Measurements from ENCODE around the gene TMCC2. TPM values are rescaled to one million over a fixed set of nuclear protein-coding genes. Genes with fewer than 3 reads are reported as not detected.

The TMCC2 gene
- total RNA-seq, 4 donors from 2014 or later, result 2.4 to 6.1 (median 5.3) TPM

DNA sequence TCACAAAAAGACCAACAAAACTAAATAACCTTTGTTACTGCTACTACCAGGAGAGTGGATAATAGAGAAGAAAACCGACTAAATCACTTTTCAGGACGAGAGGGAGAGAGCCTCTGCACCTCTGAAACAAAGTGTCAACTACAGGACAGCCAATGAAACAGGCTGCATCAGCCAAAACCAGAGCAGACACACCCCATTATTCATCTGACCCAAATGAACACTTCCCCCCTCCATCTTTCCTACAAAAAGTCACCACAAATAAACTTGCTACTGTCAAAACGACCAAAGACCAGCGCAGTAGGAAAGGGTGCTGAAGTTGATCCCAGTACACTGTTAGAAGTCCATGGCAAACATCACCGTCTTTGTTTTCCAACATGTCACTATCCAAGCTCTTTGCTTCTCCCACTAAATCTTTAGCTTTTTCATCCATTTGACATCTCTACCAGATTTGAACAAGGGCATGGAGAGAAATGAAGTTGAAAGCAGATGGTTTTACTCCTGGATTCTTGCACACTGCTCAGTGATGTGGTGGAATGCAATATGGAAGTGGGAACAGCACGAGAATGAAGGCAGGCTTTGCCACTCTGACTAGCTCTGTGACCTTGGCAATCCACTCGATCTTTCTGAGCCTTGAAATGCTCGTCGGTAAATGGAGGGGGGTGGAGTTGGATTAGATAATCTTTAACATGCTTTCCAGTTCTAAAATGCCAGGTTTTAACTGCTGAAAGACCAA, 36.7 kb upstream of the TMCC2 start:
- no peak for DNase-seq
- H3K4me3 ChIP-seq, result no peak overlapping the region
- TF ChIP-seq, protein P1, sequence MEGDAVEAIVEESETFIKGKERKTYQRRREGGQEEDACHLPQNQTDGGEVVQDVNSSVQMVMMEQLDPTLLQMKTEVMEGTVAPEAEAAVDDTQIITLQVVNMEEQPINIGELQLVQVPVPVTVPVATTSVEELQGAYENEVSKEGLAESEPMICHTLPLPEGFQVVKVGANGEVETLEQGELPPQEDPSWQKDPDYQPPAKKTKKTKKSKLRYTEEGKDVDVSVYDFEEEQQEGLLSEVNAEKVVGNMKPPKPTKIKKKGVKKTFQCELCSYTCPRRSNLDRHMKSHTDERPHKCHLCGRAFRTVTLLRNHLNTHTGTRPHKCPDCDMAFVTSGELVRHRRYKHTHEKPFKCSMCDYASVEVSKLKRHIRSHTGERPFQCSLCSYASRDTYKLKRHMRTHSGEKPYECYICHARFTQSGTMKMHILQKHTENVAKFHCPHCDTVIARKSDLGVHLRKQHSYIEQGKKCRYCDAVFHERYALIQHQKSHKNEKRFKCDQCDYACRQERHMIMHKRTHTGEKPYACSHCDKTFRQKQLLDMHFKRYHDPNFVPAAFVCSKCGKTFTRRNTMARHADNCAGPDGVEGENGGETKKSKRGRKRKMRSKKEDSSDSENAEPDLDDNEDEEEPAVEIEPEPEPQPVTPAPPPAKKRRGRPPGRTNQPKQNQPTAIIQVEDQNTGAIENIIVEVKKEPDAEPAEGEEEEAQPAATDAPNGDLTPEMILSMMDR (IDR thresholded peaks at IDR 0.05), result no peak
- TF ChIP-seq POLR2A (IDR thresholded peaks at IDR 0.05), result no peak
- intact Hi-C loops (cut with DNase I; ENCODE audit: low total_unique reads), result no loop called here
- no peaks in the 10 kb centered on the region for H3K9me3 ChIP-seq
- no peaks in the 10 kb centered on the region for H3K4me1 ChIP-seq
- H3K27me3 ChIP-seq, result no peaks in the 10 kb centered on the region
- no peaks in the 10 kb centered on the region for H3K36me3 ChIP-seq
- H3K27ac ChIP-seq, result peak overlapping the region in 1 of 2 donors; percentile 18

DNA sequence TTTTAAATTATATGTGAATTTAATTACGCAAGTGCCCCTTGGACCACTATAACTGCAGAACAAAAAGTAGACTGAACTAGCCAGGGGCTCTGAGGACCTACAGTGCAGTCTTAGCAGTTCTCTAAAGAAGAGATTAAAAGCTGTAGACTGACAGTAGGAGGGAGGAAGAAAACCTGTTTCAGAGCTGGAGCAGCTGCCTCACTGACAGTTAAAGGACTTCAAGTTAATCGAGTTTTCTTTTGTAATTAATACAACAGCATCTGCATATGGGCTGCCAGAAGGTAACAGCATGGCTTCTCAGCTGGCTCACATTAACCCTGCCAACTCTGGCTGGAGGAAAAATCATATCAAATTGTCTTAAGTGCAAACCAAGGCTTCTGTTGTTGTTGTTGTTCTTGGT, 36.1 kb upstream of the TMCC2 start:
- intact Hi-C loops (cut with DNase I; ENCODE audit: low total_unique reads), result no loop called here
- Histone ChIP-seq H3K27me3 (no peaks in the 10 kb centered on the region), H3K9me3 (no peaks in the 10 kb centered on the region), H3K36me3 (no peaks in the 10 kb centered on the region), H3K27ac (peak overlapping the region in 1 of 2 donors; percentile 18), H3K4me3 (no peak overlapping the region), H3K4me1 (peaks cover 0 to 4% of the 10 kb centered on the region in 2 donors)
- DNase-seq, result no peak
- TF ChIP-seq, protein P1 (IDR thresholded peaks at IDR 0.05), result no peak
- TF ChIP-seq POLR2A (IDR thresholded peaks at IDR 0.05), result no peak

DNA sequence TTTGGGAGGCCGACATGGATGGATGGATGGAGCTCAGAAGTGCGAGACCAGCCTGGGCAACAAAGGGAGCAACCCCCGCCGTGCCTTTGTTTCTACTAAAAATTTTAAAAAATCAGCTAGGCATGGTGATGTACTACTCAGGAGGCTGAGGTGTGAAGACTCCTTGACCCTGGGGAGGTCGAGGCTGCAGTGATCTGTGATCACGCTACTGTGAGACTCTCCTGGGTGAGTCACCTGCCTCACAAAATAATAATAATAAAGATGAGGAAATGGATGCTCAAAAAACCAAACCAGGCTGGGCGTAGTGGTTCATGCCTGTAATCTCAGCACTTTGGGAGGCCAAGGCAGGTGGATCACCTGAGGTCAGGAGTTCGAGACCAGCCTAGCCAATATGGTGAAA, 35.5 kb upstream of the TMCC2 start:
- Histone ChIP-seq H3K27ac (no peak overlapping the region), H3K9me3 (no peaks in the 10 kb centered on the region), H3K4me3 (no peak overlapping the region), H3K27me3 (no peaks in the 10 kb centered on the region), H3K4me1 (peaks cover 0 to 4% of the 10 kb centered on the region in 2 donors), H3K36me3 (no peaks in the 10 kb centered on the region)
- no peak for DNase-seq
- TF ChIP-seq, protein P1 (IDR thresholded peaks at IDR 0.05), result no peak
- TF ChIP-seq POLR2A (IDR thresholded peaks at IDR 0.05), result no peak
- intact Hi-C loops (cut with DNase I; ENCODE audit: low total_unique reads), result no loop called here

DNA sequence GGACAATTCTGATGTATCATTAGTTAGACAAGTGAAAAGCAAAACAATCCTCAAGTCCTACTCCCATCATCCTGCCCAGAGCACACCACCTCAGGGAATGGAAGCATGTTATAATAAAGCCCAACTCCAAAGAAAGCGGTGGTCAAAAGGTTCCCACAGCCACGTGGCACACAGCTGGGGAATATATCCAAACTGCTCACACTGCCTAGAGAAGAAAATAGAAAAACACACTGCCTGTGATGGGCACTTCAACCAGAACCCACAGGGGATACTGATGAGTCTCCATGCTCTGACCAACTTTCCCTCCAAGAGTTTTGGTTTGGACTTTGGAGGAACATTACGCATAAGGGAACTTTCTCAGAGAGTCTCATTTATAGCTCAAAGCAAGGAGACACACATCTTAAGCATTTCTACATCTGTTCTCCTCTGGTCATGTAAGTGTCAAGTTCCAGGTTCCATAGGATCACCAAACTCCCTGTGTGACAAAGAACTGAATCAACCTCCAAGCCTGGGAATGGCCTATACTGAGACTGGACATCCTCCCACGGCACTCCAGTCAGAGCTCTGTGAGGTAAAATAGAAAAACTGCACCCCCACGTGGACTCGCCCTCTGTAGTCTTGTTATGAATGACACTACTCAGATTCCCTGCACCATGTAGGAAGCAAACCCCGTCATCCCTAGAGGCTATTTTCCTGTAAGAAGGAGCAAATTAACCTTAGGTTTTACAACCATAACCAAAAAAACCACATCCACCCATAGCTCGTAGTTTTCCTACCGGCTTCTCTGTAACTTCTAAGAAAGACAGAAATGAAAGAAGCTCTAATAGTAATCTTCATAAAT, 28.4 kb upstream of the TMCC2 start:
- no peaks in the 10 kb centered on the region for H3K9me3 ChIP-seq
- intact Hi-C loops (cut with DNase I; ENCODE audit: low total_unique reads), result no loop called here
- DNase-seq, result no peak

GRCh38 chr1:205199931-205200299, 27.8 kb upstream of the TMCC2 start:
- H3K4me1 ChIP-seq, result peaks cover 0 to 4% of the 10 kb centered on the region in 2 donors
- H3K27ac ChIP-seq, result no peak overlapping the region
- no peaks in the 10 kb centered on the region for H3K27me3 ChIP-seq
- TF ChIP-seq, protein P1 (IDR thresholded peaks at IDR 0.05), result no peak
- TF ChIP-seq POLR2A (IDR thresholded peaks at IDR 0.05), result no peak
- no peak overlapping the region for H3K4me3 ChIP-seq
- DNase-seq, result no peak
- H3K36me3 ChIP-seq, result no peaks in the 10 kb centered on the region
- intact Hi-C loops (cut with DNase I; ENCODE audit: low total_unique reads), result no loop called here
- no peaks in the 10 kb centered on the region for H3K9me3 ChIP-seq

More for the DNA sequence above, 28.4 kb upstream of the TMCC2 start:
- Histone ChIP-seq H3K27me3 (no peaks in the 10 kb centered on the region), H3K4me1 (peaks cover 0 to 4% of the 10 kb centered on the region in 2 donors), H3K4me3 (no peak overlapping the region), H3K36me3 (no peaks in the 10 kb centered on the region), H3K27ac (no peak overlapping the region)
- TF ChIP-seq POLR2A (IDR thresholded peaks at IDR 0.05), result no peak

Measured in uterus (tissue), 4 donors.